ENCODE results near the gene CARMIL3.
"Not testable (repeated sequence)": the region's sequence is repeated elsewhere in the genome, so short reads cannot be mapped to it uniquely, and the experiment has no call there.

DNA sequence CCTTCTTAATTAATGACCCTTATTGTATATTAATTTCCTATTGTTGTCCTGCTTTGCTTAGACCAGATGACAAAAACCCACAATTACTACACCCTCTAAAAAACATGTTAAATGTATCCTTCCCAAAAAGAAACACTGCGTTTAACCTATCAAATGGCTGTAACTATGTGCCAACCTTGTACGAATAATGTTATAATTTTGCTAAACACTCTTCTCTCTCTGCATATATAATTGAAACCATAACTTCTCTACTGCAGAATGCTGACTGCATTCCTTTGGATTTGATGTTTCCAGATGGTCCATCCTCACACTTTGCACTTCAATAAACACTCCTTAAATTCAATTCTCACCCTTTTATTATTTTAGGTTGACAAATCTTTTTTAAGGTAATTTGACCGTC is 31.3 kb upstream of the CARMIL3 start:
- TF ChIP-seq, protein P1, sequence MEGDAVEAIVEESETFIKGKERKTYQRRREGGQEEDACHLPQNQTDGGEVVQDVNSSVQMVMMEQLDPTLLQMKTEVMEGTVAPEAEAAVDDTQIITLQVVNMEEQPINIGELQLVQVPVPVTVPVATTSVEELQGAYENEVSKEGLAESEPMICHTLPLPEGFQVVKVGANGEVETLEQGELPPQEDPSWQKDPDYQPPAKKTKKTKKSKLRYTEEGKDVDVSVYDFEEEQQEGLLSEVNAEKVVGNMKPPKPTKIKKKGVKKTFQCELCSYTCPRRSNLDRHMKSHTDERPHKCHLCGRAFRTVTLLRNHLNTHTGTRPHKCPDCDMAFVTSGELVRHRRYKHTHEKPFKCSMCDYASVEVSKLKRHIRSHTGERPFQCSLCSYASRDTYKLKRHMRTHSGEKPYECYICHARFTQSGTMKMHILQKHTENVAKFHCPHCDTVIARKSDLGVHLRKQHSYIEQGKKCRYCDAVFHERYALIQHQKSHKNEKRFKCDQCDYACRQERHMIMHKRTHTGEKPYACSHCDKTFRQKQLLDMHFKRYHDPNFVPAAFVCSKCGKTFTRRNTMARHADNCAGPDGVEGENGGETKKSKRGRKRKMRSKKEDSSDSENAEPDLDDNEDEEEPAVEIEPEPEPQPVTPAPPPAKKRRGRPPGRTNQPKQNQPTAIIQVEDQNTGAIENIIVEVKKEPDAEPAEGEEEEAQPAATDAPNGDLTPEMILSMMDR (IDR thresholded peaks at IDR 0.05), result not testable (repeated sequence)
- not testable (repeated sequence) for TF ChIP-seq POLR2AphosphoS5 (IDR thresholded peaks at IDR 0.05)

Measured in prostate gland (tissue), 2 donors.